Activated CD8-positive, alpha-beta memory T cell treated with anti-CD3 and anti-CD28 coated beads, Interleukin-2, amount 50 U/mL, for 1 hour (primary cell): ENCODE data around the gene DCBLD2.

Experiments
- DNase-seq: peaks from one replicate; pipeline ENCODE4 v3.0.0-alpha.2; 2020; ENCODE audit errors: extremely low read depth

The DCBLD2 gene

GRCh38 chr3:98768961-98769360, 132.5 kb downstream of the DCBLD2 start:
- no peak for DNase-seq

DNA sequence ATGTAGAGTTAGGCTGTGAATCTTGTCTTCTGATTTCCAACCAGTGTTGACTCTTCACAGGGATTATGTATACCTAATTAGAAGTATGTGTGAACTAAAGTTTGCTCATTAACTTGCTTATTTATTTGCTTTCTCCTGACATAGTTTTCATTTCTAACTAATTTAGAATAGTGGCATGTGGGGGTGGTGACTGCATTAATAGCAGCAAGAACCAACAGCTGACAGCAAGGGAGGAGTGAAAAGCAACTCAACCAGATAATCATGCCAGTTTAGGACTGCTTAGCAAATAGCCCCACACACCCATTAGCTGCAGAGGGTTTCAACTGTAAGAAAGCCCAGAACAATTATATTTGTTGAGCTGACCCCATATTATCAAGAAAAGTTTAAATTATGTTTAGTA, 134.6 kb downstream of the DCBLD2 start:
- no peak for DNase-seq

DNA sequence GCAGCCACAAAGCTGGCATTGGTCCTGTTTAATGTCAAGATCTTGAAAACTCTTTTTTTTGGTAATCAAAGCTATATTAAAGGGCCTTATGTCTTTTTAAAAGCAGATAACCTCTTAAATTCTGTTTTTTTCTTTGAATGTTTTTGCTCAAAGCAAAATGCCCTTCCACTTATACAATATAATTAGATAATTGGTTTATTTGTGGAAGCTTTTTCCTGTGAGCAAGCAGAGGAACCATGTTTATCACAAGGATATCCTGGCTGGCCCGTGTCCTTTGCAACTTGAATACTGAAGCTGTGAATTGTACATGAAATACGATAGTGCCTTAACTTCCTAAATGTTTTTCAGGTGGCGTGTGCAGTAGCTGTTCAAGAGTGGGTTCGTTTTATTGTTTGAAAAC, 135.8 kb downstream of the DCBLD2 start:
- no peak for DNase-seq

DNA sequence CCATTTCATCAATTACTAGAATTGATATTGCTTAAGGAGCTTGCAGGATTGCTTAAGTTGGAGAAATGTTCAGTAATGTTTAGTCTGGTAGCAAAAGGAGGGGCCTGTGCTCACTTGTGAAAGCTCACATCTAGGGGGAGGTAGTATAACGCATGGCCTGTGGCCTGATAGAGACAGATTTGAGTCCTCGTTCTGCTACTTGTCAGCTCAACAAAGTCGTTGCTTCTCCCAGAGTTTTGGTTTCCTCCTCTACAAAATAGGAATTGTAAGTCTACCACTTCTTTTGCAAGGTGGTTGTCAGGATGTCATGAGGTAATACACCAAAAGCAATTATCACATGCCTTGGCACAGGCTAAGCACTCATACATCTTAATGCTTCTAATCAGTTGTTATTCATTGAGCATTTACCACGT, 137.0 kb downstream of the DCBLD2 start:
- no peak for DNase-seq

DNA sequence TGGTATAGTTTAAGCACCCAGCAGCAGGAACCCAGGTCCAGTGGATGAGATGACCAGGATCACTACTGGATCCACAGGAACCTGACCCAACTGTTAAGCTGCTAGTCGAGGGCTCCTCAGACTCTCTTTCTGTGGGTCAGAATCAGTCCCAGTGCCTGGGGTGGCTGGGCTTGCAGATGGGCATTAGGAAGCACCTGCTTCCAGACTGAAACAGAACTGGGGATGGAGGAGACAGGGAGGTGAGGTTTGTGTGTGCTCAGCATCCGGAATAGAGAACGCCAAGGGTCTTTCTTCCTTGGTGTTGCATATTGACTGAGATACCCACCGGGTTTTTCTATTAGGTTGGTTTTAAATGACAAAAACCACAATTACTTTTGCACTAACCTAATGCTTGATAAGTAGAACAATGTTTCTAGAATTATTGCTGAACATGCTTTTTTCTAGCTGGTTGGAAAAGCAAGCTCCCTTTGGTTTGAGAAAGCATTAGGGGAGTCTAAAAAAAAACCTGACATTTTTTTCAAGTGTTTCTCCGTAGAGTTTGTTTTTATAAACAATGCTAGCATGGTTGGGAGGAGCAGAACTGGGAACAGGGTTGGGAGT, 137.6 kb downstream of the DCBLD2 start:
- no peak for DNase-seq

DNA sequence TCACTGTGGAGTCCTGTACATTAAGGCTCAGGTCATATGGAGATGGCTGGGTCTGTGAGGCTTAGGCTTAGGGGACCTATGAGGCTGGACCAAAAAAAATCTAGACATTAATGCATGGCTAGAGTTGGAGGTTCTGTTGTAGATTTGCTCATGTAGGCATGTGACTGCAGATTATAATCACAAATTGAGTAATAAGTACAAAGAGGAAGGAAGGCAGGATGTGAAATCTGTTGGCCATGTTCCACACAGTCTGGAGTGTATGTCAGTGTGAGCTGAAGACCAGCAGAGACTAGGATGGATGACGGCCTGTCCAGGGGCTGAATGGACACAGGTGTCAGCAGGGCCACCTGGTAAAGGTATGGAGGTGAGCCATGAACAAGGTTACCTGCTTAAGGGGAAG, 138.4 kb downstream of the DCBLD2 start, which contains the start of gene ST3GAL6:
TSS of gene ST3GAL6 (plus strand) at position 265 of the 400 bp plus-strand sequence. CDS start 5,101 bp downstream, outside the sequence.
- DNase-seq: no peak

GRCh38 chr3:98761643-98762229, 139.8 kb downstream of the DCBLD2 start:
- no peak for DNase-seq

DNA sequence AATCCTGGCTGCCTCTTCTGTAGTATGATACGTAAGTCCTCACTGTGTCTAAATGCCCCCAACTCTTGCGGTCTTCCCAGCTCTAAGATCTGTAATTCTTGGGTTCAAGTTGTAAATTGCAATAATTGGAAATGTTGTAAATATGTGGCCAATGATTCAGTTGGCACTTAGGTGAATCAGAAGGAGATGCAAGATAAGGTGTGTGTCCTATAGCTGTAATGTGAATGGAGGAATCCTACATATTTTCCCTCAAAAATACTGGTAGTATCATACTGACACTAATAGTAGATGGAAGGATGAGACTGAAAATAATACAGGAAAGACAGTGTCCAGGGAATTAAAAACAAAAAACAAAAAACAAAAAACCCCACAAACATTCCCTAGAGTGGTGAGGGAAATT, 141.9 kb downstream of the DCBLD2 start:
- DNase-seq: no peak

DNA sequence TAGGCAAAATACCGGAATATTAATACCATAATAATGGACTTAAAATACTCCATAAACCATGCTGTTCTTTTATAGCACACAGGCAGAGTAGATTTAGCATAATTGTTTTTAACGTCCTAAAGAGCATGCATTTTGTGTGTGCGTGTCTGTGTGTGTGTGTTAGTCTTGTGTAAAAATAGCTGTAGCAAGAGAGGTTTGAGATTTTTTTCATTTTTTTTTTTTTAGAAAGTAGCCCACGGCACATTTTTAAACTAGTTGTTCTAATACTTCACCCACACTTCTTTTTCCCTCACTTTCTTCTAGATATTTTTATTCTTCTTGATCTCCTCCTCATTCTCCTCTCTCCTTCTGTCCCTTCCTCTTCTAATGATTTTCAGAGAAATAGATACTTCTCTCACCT, 145.9 kb downstream of the DCBLD2 start:
- DNase-seq: no peak

GRCh38 chr3:98754483-98754882, 147.0 kb downstream of the DCBLD2 start:
- DNase-seq: no peak

DNA sequence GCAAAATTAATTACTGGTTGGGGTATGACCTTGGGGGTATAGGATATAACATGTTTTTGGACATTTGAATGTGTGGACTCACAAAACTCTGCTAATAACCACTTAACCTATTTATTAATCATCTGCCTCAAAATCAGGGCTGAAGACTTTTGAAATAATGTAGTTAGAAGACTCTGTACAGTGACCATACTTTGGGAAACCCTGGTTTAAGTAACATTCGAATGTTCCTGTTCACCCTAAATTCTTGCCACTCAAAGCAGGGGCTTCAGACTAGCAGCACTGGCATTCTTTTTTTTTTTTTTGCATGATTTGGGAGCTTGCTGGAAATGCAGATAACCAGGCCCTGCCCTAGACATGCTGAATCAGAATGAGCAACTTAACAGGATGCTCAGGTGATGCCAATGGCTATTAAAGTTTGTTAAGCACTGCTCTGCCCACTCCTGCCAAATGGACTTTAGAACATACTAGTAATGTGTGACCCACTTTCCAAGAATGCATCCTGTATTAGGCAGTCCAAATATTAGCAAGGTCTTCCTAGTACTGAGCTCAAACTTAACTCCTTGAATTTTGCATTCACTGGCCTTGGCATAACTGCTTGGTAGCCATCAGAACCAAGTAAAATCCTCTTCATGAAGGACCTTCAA, 151.1 kb downstream of the DCBLD2 start:
- DNase-seq: no peak

DNA sequence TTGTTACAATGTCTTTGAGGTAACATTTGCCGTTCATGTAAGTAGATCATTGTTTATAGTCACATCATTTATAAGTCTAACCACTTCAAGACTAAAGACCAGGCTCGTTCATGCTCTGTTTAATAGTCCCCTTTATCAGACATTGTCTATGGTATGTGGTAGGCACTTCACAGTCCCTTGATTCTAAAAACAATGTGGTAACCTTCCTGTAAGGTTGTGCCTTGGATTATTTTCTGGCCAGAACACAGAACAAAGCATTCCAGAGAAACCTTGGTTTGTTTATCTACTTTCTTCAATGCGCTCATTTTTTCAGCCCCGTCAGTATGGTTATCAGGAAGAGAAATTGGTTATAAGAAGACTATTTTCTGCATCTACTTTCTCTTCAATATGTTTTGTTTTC, 154.6 kb downstream of the DCBLD2 start:
- no peak for DNase-seq

DNA sequence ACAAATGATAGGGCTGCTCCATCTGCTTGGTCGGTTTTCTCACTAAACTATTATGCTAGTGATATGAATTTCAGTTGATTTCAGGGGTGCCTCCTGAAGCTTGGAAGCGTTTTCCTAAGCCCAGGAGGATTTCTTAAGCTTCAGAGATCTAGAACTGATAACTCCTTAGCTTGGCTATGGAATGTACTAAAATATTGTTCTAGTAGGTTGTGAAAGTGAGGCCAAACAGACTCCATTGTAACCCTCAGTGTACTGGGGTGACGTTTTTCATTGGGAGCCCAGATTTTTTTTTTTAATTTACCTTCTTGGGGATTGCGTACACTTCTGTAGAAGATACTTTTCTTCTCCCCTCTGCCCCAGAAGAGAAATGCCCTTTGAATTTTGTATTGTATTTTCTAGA, 155.4 kb downstream of the DCBLD2 start:
- no peak for DNase-seq
